ENCODE measurements around the gene CENPP.

Gene CENPP

GRCh38 chr9:92349771-92350739 lies 24.3 kb downstream of the CENPP start:
- TF ChIP-seq, protein P1, sequence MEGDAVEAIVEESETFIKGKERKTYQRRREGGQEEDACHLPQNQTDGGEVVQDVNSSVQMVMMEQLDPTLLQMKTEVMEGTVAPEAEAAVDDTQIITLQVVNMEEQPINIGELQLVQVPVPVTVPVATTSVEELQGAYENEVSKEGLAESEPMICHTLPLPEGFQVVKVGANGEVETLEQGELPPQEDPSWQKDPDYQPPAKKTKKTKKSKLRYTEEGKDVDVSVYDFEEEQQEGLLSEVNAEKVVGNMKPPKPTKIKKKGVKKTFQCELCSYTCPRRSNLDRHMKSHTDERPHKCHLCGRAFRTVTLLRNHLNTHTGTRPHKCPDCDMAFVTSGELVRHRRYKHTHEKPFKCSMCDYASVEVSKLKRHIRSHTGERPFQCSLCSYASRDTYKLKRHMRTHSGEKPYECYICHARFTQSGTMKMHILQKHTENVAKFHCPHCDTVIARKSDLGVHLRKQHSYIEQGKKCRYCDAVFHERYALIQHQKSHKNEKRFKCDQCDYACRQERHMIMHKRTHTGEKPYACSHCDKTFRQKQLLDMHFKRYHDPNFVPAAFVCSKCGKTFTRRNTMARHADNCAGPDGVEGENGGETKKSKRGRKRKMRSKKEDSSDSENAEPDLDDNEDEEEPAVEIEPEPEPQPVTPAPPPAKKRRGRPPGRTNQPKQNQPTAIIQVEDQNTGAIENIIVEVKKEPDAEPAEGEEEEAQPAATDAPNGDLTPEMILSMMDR (IDR thresholded peaks at IDR 0.05; ENCODE audit: insufficient read depth, low read length, poor library complexity, severe bottlenecking), result no peak
- Histone ChIP-seq H3K27me3 (replicated peaks; ENCODE audit: control insufficient read depth, insufficient read depth, low read length) (no peaks in the 10 kb centered on the region), H3K36me3 (ENCODE audit: control insufficient read depth, insufficient read depth, low read length) (no peaks in the 10 kb centered on the region; the same call in 1 of the 2 replicates), H3K4me3 (replicated peaks; ENCODE audit: low read depth, low read length) (no peak overlapping the region)
- no peak for DNase-seq (ENCODE audit: extremely low read depth, insufficient read length)

DNA sequence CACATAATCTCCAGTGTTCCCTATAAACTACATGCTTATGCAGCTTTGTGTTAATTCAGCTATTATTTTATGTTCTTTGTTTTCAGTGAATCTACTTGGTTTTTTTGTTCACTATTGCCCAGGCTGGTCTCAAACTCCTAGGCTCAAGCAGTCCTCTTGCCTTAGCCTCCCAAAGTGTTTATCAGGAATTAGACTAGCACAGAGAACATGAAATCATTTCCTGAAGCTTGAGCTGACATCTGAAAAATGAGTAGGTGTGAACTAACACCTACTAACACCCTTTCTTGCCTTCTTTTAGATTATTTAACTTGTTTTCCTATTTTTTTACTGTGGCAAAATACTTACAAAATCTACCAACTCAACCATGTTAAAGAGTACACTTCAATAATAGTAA lies 25.0 kb downstream of the CENPP start:
- no peaks in the 10 kb centered on the region; the same call in 1 of the 2 replicates for H3K36me3 ChIP-seq (ENCODE audit: control insufficient read depth, insufficient read depth, low read length)
- H3K27me3 ChIP-seq (replicated peaks; ENCODE audit: control insufficient read depth, insufficient read depth, low read length), result no peaks in the 10 kb centered on the region
- H3K4me3 ChIP-seq (replicated peaks; ENCODE audit: low read depth, low read length), result no peak overlapping the region
- DNase-seq (ENCODE audit: extremely low read depth, insufficient read length), result no peak
- TF ChIP-seq, protein P1 (IDR thresholded peaks at IDR 0.05; ENCODE audit: insufficient read depth, low read length, poor library complexity, severe bottlenecking), result no peak

- no peaks in the 10 kb centered on the region for H3K27me3 ChIP-seq (replicated peaks; ENCODE audit: control insufficient read depth, insufficient read depth, low read length)
- TF ChIP-seq, protein P1 (IDR thresholded peaks at IDR 0.05; ENCODE audit: insufficient read depth, low read length, poor library complexity, severe bottlenecking), result no peak
- H3K36me3 ChIP-seq (ENCODE audit: control insufficient read depth, insufficient read depth, low read length), result no peaks in the 10 kb centered on the region; the same call in 1 of the 2 replicates
- no peak overlapping the region for H3K4me3 ChIP-seq (replicated peaks; ENCODE audit: low read depth, low read length)
- no peak for DNase-seq (ENCODE audit: extremely low read depth, insufficient read length)
Measured at GRCh38 chr9:92353051-92353450, 27.3 kb downstream of the CENPP start.

DNA sequence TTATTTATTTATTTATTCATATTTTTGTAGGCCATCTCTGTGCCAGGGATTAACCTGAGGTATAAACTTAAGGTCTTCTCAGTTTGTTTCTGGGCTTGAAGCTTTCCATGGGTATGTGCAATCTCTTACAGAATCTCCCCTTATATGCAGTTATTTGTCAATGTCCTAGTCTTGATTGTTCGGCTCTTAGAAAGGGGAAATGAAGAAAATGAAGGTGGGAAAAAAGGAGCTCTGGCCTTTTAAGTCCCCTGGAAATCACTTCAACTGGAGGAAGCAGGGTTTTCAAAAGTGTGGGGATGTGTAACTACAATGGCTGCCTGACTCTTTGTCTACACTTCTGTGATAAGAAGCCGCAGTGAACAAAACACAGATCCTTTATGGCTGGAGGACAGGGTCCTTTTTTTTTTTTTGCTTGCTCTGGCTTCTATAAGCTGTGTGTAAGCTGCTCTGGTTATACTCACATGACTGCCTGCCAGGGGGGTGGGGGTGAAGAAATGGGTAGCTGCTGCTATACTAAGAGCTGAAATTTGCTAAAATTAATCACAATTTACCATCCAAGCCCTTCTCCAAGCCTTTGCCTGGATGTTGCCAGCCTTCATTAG lies 33.7 kb downstream of the CENPP start:
- TF ChIP-seq, protein P1 (IDR thresholded peaks at IDR 0.05; ENCODE audit: insufficient read depth, low read length, poor library complexity, severe bottlenecking), result no peak
- no peak overlapping the region for H3K4me3 ChIP-seq (replicated peaks; ENCODE audit: low read depth, low read length)

GRCh38 chr9:92360083-92360482 lies 34.3 kb downstream of the CENPP start:
- DNase-seq (ENCODE audit: extremely low read depth, insufficient read length), result no peak
- TF ChIP-seq, protein P1 (IDR thresholded peaks at IDR 0.05; ENCODE audit: insufficient read depth, low read length, poor library complexity, severe bottlenecking), result no peak
- H3K27me3 ChIP-seq (replicated peaks; ENCODE audit: control insufficient read depth, insufficient read depth, low read length), result no peaks in the 10 kb centered on the region
- no peak overlapping the region for H3K4me3 ChIP-seq (replicated peaks; ENCODE audit: low read depth, low read length)
- no peaks in the 10 kb centered on the region for H3K36me3 ChIP-seq (ENCODE audit: control insufficient read depth, insufficient read depth, low read length)

More for the DNA sequence above, 33.7 kb downstream of the CENPP start:
- H3K27me3 ChIP-seq (replicated peaks; ENCODE audit: control insufficient read depth, insufficient read depth, low read length), result no peaks in the 10 kb centered on the region
- H3K36me3 ChIP-seq (ENCODE audit: control insufficient read depth, insufficient read depth, low read length), result no peaks in the 10 kb centered on the region
- DNase-seq (ENCODE audit: extremely low read depth, insufficient read length), result no peak
